SK-N-SH (cell line): Measurements from ENCODE around the gene ABHD8.

Source experiments
- CTCF ChIP-seq: fragments of 200-600 bp; sonication (generic); IDR thresholded peaks from 2 replicates; pipeline ENCODE4 v1.6.1; 2017; ENCODE audit warnings: antibody characterized with exemption, mild to moderate bottlenecking, moderate library complexity
- ELF1 ChIP-seq: IDR thresholded peaks from 2 replicates; pipeline ENCODE4 v1.4.0; 2012
- JUND ChIP-seq: IDR thresholded peaks from 2 replicates; pipeline ENCODE4 v1.4.0; 2012

GRCh38 chr19:17260842-17261325, 42.3 kb downstream of the ABHD8 start:
- TF ChIP-seq JUND (no peak), CTCF (peak; percentile 71), ELF1 (no peak)
